GM10248 (cell line): ENCODE measurements around the gene GARIN5A.
"Not testable (repeated sequence)": the region's sequence is repeated elsewhere in the genome, so short reads cannot be mapped to it uniquely, and the experiment has no call there.

Source experiments
- CTCF ChIA-PET: fragments of 300-600 bp; sonication (Branson Sonifier 250); formaldehyde crosslinking; extraction: SDS; loops from one replicate; lab custom pipeline; 2021; ENCODE audit warnings: antibody characterized with exemption; lab: Yijun Ruan, JAX
- POLR2A ChIA-PET: fragments of 350-650 bp; sonication (Branson Sonifier 250); formaldehyde crosslinking; extraction: SDS; loops from one replicate; lab custom pipeline; 2020; ENCODE audit warnings: antibody characterized with exemption; lab: Yijun Ruan, JAX
- DNase-seq: peaks from one replicate; pipeline ENCODE4 v3.0.0; 2012; ENCODE audit errors: extremely low spot score
- CTCF ChIP-seq: IDR thresholded peaks from 2 replicates; pipeline ENCODE4 v1.5.1; 2012; ENCODE audit warnings: mild to moderate bottlenecking, low read depth; ENCODE audit errors: extremely low read depth, missing control alignments, control extremely low read depth

GARIN5A gene

GRCh38 chr19:50444059-50444458, 32.6 kb downstream of the GARIN5A start:
- TF ChIP-seq CTCF, result no peak
- ChIA-PET CTCF (interaction anchor here (1.1 to 2.0 kb wide), 2 partner anchors 12 to 17 kb away, joined by 3 to 10 read pairs; partner anchors contain the start of gene MYBPC2), POLR2A (interaction anchor here (1.3 kb wide), 1 partner anchor 10 kb away, joined by 6 read pairs; no protein-coding TSS in a partner anchor)
- no peak for DNase-seq

DNA sequence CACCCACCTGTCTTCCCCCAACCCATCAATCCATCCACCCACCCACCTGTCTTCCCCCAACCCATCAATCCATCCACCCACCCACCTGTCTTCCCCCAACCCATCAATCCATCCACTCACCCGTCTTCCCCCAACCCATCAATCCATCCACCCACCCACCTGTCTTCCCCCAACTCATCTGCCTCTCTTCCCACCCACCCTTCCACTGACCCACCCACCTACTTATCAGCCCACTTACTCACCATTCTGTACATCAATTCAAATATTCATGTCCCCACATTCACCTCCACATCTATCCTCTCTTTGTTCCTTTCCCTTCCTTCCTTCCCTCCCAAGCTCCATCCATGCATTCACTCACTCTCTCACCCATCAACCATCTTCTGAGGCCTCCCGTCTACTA, 37.5 kb downstream of the GARIN5A start:
- POLR2A ChIA-PET, DNase-seq, CTCF ChIA-PET: not testable (repeated sequence)

DNA sequence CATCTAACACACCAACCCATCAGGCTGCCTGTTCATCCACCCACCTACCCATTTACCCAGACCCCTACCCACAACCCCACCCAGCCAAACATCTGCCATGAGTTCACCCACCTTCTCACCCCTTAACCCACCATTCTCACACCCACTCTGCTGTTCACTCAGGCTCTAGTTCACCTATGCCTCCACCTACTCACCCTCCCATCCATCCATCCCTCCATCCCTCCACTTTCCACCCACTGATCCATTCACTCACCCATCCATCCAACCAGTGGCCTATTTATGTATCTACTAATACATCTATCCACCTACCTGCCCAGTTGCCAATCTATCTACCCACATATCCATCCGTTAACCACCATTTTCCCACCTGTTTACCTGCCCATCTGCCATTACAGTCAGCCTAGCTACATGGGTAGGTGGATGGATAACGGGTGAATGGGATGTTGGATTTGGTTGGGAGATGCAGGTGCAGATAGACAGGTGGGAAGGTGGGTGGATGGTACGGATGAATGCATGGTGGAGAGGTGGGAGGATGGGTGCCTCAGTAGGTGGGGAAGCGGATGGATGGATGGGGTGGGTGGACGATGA, 38.7 kb downstream of the GARIN5A start:
- DNase-seq, result no peak
- TF ChIP-seq CTCF, result no peak
- ChIA-PET CTCF (interaction anchor here (0.9 to 2.3 kb wide), 2 partner anchors 23 to 118 kb away, joined by 3 to 7 read pairs; no protein-coding TSS in a partner anchor), POLR2A (no interaction called here)

DNA sequence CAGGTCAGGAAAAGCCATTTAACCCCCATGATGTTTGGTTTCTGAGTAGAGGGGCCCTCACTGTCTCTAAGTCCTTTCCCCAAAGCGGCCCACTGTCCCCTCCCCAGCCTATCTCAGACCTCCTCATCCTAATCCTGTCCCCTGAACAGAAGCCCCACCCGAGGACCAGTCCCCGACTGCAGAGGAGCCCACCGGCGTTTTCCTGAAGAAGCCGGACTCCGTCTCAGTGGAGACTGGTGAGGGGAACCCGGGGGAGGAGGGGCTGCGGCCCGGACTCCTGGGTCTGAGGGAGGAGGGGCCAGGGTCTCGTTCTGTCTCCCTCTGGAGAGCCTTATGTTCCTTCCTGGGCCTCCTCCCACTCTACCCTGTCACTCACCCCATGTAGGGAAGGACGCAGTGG, 41.0 kb downstream of the GARIN5A start:
- ChIA-PET CTCF (interaction anchor here (0.9 to 2.3 kb wide), 2 partner anchors 25 to 78 kb away, joined by 3 to 7 read pairs; no protein-coding TSS in a partner anchor), POLR2A (no interaction called here)
- no peak for TF ChIP-seq CTCF
- no peak for DNase-seq

DNA sequence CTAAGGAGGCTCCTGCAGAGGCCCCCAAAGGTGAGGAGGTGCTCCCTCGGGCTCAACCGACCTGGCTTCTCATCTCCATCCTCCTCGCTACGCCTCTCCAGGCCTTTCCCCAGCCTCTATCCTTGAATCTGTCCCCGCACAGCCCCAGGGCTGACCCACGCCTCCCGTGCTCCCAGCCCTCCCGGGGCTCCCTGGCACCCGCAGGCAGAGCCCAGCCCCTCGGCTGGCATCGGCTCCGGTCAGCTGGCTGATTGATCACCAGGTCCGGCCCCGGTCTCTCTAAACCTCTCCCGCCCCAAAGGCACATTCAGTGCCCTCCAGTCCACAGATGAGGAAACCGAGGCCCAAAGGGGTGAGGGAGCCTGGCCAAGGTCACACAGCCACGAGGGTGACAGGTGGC, 41.4 kb downstream of the GARIN5A start:
- CTCF ChIA-PET, result no interaction called here
- no peak for TF ChIP-seq CTCF
- DNase-seq, result no peak
- POLR2A ChIA-PET, result interaction anchor here (1.4 kb wide), 1 partner anchor 8 kb away, joined by 6 read pairs; no protein-coding TSS in a partner anchor

- CTCF ChIA-PET, result no interaction called here
- no peak for TF ChIP-seq CTCF
- POLR2A ChIA-PET, result interaction anchor here (1.4 kb wide), 1 partner anchor 9 kb away, joined by 6 read pairs; no protein-coding TSS in a partner anchor
- DNase-seq, result no peak
These were observed 42.1 kb downstream of the GARIN5A start for GRCh38 chr19:50434525-50434924.
